GM21423 (cell line): Measurements from ENCODE around the gene STAG2.

ENCODE experiments used
- ATAC-seq: cut with Tn5 transposase; IDR thresholded peaks from one replicate; pipeline ENCODE4 v1.9.1; 2021; ENCODE audit warnings: mild to moderate bottlenecking, moderate library complexity; ENCODE audit not compliant: unreplicated experiment

The STAG2 gene

DNA sequence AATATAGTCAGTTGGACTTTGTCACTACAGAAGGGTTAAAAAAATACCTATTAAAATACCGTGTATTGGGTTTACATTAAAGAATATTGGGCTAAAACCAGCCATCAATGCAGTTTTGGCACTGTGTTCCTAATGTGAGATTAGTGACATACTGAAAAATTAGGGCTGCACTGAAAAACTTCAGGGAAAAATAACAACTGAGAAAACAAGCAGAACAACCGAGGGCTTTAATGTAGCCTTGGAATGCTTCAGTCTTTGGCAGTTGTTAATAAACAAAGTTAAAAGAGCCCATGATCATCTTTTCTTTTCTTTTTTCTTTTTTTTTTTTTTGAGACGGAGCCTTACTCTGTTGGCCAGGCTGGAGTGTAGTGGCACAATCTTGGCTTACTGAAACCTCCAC is 12.4 kb downstream of the STAG2 start:
- no peak for ATAC-seq

DNA sequence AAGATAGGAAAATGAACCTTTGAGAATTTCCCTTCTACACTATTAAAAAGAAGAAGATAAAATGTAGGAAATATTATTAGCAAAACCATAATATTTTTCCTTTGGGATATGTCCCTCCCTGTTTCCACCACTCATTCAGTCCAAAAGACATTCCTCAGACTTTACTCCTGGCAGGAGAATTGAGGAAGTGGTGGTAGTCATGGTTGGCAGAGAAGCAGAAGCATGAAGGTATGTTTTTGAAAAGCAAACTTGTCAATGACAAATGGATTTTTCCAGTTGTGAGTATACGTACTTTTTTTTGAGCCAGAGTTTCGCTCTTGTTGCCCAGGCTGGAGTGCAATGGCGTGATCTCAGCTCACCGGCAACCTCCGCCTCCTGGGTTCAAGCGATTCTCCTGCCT is 13.7 kb downstream of the STAG2 start:
- no peak for ATAC-seq

- ATAC-seq = no peak
Measured at GRCh38 chrX:123976706-123977316, 15.3 kb downstream of the STAG2 start.

GRCh38 chrX:123983240-123983639 is 21.7 kb downstream of the STAG2 start:
- ATAC-seq = no peak

- ATAC-seq = no peak
Measured at GRCh38 chrX:123986377-123986776, 24.9 kb downstream of the STAG2 start.

DNA sequence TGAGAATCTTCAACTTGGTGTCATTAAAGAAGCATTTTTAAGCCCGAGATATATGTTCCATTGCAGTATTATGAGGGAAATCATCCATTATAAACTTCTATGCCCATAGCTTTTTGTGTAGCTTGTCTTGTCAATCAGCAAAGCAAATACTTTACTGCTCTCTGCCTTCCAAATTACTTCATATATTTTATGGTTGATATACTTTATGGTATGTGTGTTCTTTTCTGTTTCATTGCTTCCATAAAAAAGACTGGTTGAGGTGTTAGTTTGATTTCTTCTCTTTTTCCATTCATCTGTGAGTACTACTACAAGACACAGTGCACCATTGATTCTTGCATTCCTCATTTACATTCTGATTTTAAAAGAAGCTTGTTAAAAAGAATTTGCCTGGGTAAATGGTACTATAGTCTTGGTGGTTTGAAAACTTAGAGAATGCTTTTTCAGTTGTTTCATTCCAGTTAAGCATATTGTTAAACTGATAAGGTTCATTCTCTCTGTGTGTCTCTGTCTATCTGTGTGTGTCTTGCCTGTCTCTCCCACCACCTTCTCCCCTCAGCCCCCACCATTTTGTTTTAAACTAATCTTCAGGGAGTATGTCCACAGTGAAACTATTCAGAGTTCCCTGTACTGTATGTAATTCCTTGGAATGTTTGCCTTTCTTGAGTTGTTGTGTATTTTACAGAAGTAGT is 27.1 kb downstream of the STAG2 start:
- ATAC-seq = no peak

- no peak for ATAC-seq
Measured at GRCh38 chrX:123989235-123989634, 27.7 kb downstream of the STAG2 start.

DNA sequence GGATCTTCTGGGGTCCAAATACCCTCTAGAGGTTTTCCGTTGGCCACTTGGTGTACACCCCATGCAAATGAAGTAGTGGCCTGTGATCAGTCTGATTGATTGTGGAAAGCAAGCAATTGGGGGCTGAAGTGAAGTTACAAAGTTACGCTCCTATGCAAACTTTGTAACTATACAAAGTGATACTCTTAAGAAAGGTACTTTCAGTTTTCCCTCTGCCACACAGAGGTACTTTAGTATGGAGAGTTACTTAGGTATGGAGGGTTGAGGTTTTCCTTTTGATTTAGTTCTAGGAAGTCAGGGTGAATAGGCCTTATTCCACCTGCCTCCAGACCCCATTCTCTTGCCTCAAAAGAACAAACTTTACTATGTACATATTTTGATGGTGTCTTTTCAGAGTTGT is 28.7 kb downstream of the STAG2 start:
- ATAC-seq = no peak

DNA sequence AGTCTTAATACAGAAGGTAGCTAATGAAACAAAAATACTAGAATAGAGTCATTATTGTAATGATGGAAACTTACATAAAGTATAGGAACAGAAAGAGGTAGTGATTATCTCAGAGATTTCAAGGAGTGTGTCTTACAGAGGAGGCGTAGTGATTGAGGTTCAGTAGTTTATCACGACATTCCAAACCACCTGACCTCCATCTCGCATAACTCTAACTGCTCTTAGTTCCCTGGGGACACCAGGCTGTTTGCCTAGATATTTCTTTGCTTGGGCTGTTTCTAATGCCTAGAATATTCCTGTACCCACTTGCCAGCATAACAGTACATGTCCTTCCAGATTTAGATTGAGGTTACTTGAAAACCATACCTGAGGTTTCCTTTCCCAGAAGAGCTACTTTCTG is 29.1 kb downstream of the STAG2 start:
- no peak for ATAC-seq

DNA sequence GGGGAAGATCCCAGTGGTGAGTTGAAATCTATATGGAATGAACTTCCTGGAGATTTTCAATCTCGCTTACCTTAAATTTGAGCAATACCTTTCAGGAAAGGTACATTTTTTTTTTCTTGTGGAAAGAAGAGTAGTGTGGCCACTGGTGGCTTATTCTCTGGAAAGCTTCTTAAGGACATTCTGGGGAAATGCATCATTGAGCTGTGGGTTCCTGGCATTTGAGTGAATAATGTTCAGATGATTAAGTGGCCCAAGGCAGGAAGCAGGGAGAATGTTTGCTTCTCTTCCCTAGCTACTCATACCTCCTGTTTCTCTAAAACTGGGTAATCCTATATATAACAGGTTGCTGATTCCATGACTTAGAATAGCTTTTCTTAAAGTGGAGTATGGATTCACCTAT is 31.8 kb downstream of the STAG2 start:
- no peak for ATAC-seq

DNA sequence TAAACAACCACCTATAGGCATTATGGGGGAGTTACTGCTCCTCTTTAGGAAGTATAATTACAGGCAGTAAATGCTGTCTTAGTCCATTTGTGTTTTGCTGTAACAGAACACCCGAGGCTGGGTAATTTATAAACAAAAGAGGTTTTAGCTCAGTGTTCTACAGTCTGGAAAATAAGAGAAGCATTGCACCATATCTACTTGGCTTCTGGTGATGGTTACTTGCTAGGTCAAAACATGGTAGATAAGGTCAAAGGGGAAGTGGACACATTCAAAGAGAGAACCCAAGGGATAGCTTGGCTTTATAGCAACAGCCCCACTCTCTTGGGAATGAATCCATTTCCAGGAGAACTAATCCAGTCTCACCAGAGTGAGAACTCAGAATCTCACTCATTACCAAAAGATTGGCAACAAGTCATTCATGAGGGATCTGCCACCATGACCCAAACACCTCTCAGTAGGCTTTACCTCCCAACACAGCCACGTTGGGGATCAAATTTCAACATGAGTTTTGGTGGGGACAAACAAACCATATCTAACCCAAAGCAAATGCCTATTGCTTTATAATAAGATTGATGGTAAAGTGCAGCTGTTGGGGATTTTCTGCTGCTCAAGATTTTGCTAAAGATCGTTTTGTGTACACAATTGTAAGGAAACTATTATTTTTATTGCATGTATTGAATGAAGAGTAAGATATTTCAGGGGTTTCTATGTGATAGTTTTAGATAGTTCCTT is 32.6 kb downstream of the STAG2 start:
- ATAC-seq = no peak

DNA sequence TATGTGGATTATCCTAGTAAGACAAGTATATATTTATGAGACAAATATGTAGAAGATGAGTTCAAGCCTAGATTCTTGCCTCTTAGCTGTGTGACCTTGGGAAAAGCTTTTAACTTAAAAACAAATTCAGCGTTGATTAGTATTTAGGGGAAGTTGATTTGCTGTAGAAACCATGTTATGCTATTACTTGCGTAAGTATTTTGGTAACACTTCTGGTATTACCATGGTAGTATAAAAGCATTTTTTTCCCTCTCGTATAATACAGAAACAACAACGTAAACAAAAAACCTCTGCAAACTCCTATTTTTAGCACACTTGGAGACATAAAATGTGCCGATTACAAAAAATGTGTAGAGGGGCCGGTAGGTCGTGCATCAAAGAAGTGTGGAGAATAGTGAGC is 33.2 kb downstream of the STAG2 start:
- ATAC-seq = no peak

GRCh38 chrX:124001581-124001980 is 40.1 kb downstream of the STAG2 start:
- ATAC-seq = no peak

GRCh38 chrX:124005228-124005627 is 43.7 kb downstream of the STAG2 start:
- ATAC-seq = no peak

- ATAC-seq = peak; percentile 74
Measured at GRCh38 chrX:124010157-124010556, 48.7 kb downstream of the STAG2 start.

- no peak for ATAC-seq
Measured at GRCh38 chrX:124010566-124010965, 49.1 kb downstream of the STAG2 start.

GRCh38 chrX:124015721-124016120 is 54.2 kb downstream of the STAG2 start:
- no peak for ATAC-seq

DNA sequence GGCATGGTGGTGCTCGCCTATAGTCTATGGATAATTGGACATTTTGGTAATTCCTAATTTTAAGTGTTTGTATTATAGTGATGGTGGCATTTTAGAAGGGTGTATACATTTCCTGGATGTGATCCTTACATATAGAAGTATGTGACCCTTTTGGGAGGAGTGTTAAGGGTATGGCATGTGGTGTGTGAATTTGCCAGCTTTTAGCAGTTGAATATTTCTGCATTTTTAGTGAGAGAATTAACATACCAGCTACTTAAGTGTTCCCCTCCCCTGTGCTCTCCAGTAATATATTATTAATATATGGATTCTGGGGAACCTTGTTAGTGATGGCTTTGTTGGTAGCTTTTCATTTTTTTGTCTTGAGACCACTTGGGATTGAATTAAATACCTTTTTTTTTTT is 55.3 kb downstream of the STAG2 start:
- no peak for ATAC-seq

DNA sequence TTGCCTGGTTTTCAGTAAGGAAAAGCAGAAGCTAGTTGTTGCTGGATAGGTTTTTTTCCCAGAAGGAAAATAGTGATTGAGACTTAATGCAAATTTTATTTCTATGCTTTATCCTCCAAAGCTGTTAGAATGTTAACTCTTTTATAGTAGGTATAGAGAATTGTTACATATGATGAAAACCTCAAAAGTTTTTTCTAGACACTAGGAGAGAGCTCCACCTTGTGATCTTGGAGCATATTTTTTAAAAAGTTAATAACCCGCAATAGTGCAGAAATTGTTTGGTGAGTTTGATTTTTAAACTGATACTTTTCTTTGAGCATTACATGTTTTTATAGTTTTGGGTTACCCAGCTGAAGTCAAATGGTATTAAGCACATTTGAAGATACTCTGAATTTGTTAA is 56.5 kb downstream of the STAG2 start:
- no peak for ATAC-seq

DNA sequence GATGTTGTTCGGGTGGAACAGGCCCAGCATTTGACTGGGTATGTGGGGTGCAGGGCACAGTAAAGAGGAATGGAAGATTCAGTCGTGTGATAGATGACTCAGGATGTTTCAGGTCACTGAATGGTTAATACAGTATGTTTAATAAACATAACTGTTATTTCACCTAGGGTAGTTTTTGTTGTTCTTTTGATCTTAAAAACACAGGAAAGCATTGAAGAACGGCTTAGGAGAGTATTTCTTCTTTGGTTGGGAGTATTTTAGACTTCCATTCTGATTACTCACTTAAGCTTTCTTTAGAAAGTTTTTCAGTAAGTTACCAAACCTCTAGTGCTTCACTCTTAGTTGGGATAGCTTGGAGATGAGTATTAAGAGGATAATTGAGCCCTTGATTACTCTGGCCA is 62.3 kb downstream of the STAG2 start:
- no peak for ATAC-seq

DNA sequence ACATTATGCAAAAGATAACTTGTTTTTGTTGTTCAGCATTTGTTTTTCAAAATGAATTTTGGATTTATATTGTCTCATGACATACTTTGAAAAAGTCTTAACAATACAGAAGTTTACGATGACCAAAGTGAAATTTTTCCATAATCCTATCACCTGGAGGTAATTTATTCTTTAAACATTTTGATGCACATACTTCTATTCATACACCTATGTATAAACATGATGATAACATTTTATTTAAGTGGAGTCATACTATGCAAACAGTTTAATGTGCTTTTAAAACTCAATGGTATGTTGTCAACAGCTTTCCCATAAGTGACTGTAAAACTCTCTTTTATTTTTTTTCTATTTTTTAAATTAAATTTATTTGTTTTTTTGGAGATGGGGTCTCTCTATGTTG is 65.0 kb downstream of the STAG2 start:
- no peak for ATAC-seq

GRCh38 chrX:124028182-124028581 is 66.7 kb downstream of the STAG2 start:
- no peak for ATAC-seq
